ENCODE measurements around the gene SMARCA5.

DNA sequence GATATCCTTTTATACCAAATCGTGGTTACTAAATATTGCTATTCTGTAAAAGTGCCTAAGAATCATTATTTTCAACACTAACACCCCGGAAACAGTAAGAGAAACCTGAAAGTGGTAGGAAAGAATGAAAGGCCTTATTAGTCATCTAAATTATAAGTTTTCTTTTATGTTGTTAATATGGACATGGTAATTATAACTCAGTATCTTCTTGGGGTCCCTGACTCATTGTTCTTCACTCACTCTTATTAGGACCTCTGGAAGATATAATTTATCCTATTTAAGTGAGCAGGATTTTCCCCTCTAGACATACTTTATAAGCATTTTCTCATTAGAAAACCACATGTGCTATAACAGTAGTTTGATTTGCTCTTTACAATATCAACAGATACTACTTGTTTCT, 51.0 kb downstream of the SMARCA5 start:
- no peak for TF ChIP-seq NFIC (IDR thresholded peaks at IDR 0.05)
- TF ChIP-seq YY1 (IDR thresholded peaks at IDR 0.05; ENCODE audit: low read depth), result no peak
- TF ChIP-seq, protein P1, sequence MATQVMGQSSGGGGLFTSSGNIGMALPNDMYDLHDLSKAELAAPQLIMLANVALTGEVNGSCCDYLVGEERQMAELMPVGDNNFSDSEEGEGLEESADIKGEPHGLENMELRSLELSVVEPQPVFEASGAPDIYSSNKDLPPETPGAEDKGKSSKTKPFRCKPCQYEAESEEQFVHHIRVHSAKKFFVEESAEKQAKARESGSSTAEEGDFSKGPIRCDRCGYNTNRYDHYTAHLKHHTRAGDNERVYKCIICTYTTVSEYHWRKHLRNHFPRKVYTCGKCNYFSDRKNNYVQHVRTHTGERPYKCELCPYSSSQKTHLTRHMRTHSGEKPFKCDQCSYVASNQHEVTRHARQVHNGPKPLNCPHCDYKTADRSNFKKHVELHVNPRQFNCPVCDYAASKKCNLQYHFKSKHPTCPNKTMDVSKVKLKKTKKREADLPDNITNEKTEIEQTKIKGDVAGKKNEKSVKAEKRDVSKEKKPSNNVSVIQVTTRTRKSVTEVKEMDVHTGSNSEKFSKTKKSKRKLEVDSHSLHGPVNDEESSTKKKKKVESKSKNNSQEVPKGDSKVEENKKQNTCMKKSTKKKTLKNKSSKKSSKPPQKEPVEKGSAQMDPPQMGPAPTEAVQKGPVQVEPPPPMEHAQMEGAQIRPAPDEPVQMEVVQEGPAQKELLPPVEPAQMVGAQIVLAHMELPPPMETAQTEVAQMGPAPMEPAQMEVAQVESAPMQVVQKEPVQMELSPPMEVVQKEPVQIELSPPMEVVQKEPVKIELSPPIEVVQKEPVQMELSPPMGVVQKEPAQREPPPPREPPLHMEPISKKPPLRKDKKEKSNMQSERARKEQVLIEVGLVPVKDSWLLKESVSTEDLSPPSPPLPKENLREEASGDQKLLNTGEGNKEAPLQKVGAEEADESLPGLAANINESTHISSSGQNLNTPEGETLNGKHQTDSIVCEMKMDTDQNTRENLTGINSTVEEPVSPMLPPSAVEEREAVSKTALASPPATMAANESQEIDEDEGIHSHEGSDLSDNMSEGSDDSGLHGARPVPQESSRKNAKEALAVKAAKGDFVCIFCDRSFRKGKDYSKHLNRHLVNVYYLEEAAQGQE (IDR thresholded peaks at IDR 0.05; ENCODE audit: low read depth), result no peak
- no peak for TF ChIP-seq RAD21 (IDR thresholded peaks at IDR 0.05; ENCODE audit: low read depth)
- TF ChIP-seq TAF1 (IDR thresholded peaks at IDR 0.05; ENCODE audit: low read depth), result no peak
- no peak for TF ChIP-seq EGR1 (IDR thresholded peaks at IDR 0.05)
- no peak for TF ChIP-seq CEBPB (IDR thresholded peaks at IDR 0.05)
- TF ChIP-seq EP300 (IDR thresholded peaks at IDR 0.05; ENCODE audit: borderline replicate concordance), result no peak
- TF ChIP-seq, protein P2, sequence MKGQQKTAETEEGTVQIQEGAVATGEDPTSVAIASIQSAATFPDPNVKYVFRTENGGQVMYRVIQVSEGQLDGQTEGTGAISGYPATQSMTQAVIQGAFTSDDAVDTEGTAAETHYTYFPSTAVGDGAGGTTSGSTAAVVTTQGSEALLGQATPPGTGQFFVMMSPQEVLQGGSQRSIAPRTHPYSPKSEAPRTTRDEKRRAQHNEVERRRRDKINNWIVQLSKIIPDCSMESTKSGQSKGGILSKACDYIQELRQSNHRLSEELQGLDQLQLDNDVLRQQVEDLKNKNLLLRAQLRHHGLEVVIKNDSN (IDR thresholded peaks at IDR 0.05), result no peak
- no peak for TF ChIP-seq CREB1 (IDR thresholded peaks at IDR 0.05; ENCODE audit: low read depth)
- TF ChIP-seq FOXM1 (IDR thresholded peaks at IDR 0.05; ENCODE audit: borderline replicate concordance, low read depth), result no peak
- TF ChIP-seq TEAD4 (IDR thresholded peaks at IDR 0.05), result no peak
- no peak for TF ChIP-seq TCF12 (IDR thresholded peaks at IDR 0.05; ENCODE audit: low read depth)
- TF ChIP-seq, protein P3, sequence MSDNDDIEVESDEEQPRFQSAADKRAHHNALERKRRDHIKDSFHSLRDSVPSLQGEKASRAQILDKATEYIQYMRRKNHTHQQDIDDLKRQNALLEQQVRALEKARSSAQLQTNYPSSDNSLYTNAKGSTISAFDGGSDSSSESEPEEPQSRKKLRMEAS (IDR thresholded peaks at IDR 0.05), result no peak

Measured in Ishikawa (cell line).